HG02852 (cell line): ENCODE results near the gene PPT2.
A peak's percentile ranks its signal among the peaks of the same experiment; 100 is the strongest.
"Not testable (repeated sequence)": the region's sequence is repeated elsewhere in the genome, so short reads cannot be mapped to it uniquely, and the experiment has no call there.

Source experiments
- ATAC-seq: cut with Tn5 transposase; IDR thresholded peaks from one replicate; pipeline ENCODE4 v1.9.1; 2021; ENCODE audit warnings: mild to moderate bottlenecking, moderate library complexity; ENCODE audit not compliant: unreplicated experiment

Gene PPT2

GRCh38 chr6:32176476-32177182 is 22.7 kb downstream of the PPT2 start:
- no peak for ATAC-seq

GRCh38 chr6:32177183-32177787 is 23.3 kb downstream of the PPT2 start:
- ATAC-seq: no peak

- peak; percentile 85 for ATAC-seq
These were observed 24.0 kb downstream of the PPT2 start, which contains the start of gene RNF5 for GRCh38 chr6:32177788-32178546. RNF5 (plus strand) TSS chr6:32178405; CDS start chr6:32178512, 107 bp downstream.

- no peak for ATAC-seq
These were observed 24.9 kb downstream of the PPT2 start for GRCh38 chr6:32178547-32179440.

- no peak for ATAC-seq
These were observed 25.9 kb downstream of the PPT2 start for GRCh38 chr6:32179766-32180405.

GRCh38 chr6:32181148-32181702 is 27.3 kb downstream of the PPT2 start:
- ATAC-seq: no peak

- ATAC-seq: no peak
These were observed 28.1 kb downstream of the PPT2 start for GRCh38 chr6:32181915-32182529.

- no peak for ATAC-seq
These were observed 28.6 kb downstream of the PPT2 start for GRCh38 chr6:32182555-32182981.

- no peak for ATAC-seq
These were observed 29.1 kb downstream of the PPT2 start for GRCh38 chr6:32183030-32183429.

GRCh38 chr6:32183483-32184083 is 29.6 kb downstream of the PPT2 start:
- ATAC-seq: no peak

GRCh38 chr6:32184084-32184640 is 30.2 kb downstream of the PPT2 start, which contains the start of gene AGER:
AGER (minus strand) TSS chr6:32184253; CDS start chr6:32184222, 31 bp downstream.
- no peak for ATAC-seq

GRCh38 chr6:32185681-32186131 is 31.8 kb downstream of the PPT2 start:
- not testable (repeated sequence) for ATAC-seq

GRCh38 chr6:32186151-32186840 is 32.4 kb downstream of the PPT2 start:
- not testable (repeated sequence) for ATAC-seq

- no peak for ATAC-seq
These were observed 33.2 kb downstream of the PPT2 start for GRCh38 chr6:32187009-32187709.

- not testable (repeated sequence) for ATAC-seq
These were observed 33.9 kb downstream of the PPT2 start for GRCh38 chr6:32187725-32188380.

GRCh38 chr6:32188381-32189068 is 34.6 kb downstream of the PPT2 start:
- no peak for ATAC-seq
